ENCODE measurements around the gene MYLK. TPM values are rescaled to one million over a fixed set of nuclear protein-coding genes. Genes with fewer than 3 reads are reported as not detected.

MYLK gene
- total and polyA plus RNA-seq, 2 donors (not counting 1 experiment from before 2014, with no cell fraction given), result 0.51 TPM; not detected in 1

- intact Hi-C loops (cut with micrococcal nuclease), result no loop called here
- H3K27me3 Mint-ChIP-seq, result no peaks in the 10 kb centered on the region
- TF ChIP-seq CTCF (IDR thresholded peaks at IDR 0.05) (no peak), EZH2 (IDR thresholded peaks at IDR 0.05; ENCODE audit: borderline replicate concordance, insufficient read depth, low read depth, low read length, poor library complexity, severe bottlenecking) (no peak)
- DNase-seq (no peak), ATAC-seq (ENCODE audit: low read depth) (no peak)
- no peaks in the 10 kb centered on the region for H3K9me3 Mint-ChIP-seq (ENCODE audit: insufficient read depth)
- no peak overlapping the region for H3K4me3 Mint-ChIP-seq
- Histone ChIP-seq H3K9ac (ENCODE audit: low read length) (no peak overlapping the region), H3K27ac (ENCODE audit: low read length in 2 of 2) (no peak overlapping the region), H3K4me2 (replicated peaks; ENCODE audit: low read depth, low read length, poor library complexity, severe bottlenecking) (no peak overlapping the region), H3K27me3 (replicated peaks in 1 of 4; ENCODE audit: control extremely low read depth in 1 of 4, control insufficient read depth in 3 of 4, insufficient read depth in 4 of 4, low read length in 3 of 4) (peaks cover 0 to 3% (median 0%) of the 10 kb centered on the region in 4 experiments), H3K9me3 (ENCODE audit: control extremely low read depth in 1 of 3, control insufficient read depth in 2 of 3, insufficient read depth in 1 of 3, low read length in 2 of 3) (no peaks in the 10 kb centered on the region), H3K4me3 (ENCODE audit: control extremely low read depth in 1 of 5, extremely low read depth in 1 of 5, insufficient read depth in 1 of 5, low read depth in 2 of 5, low read length in 4 of 5) (no peak overlapping the region), H3K79me2 (ENCODE audit: control insufficient read depth, insufficient read depth, low read length) (no peaks in the 10 kb centered on the region), H3K4me1 (ENCODE audit: control insufficient read depth in 2 of 2, insufficient read depth in 2 of 2, low read length in 2 of 2) (no peaks in the 10 kb centered on the region), H2AFZ (ENCODE audit: insufficient read depth, low read depth, low read length, poor library complexity, severe bottlenecking) (no peak overlapping the region), H3K36me3 (replicated peaks in 1 of 2; ENCODE audit: control extremely low read depth in 1 of 2, control insufficient read depth in 1 of 2, extremely low read depth in 1 of 2, insufficient read depth in 2 of 2, low read length in 1 of 2) (no peaks in the 10 kb centered on the region), H4K20me1 (ENCODE audit: control insufficient read depth, insufficient read depth, low read length, poor library complexity, severe bottlenecking) (no peaks in the 10 kb centered on the region)
- no peaks in the 10 kb centered on the region for H3K4me1 Mint-ChIP-seq
- ChIA-PET CTCF (interaction anchor here (1.5 to 1.9 kb wide), 2 partner anchors 11 to 13 kb away, joined by 4 to 7 read pairs; no protein-coding TSS in a partner anchor), POLR2A (no interaction called here)
- 83% methylated on average over 10 of the region's 14 CpGs for WGBS (ENCODE audit: insufficient coverage)
- H3K27ac Mint-ChIP-seq, result no peak overlapping the region
These were observed 245.0 kb downstream of the MYLK start for GRCh38 chr3:123638936-123639689.

GRCh38 chr3:123637841-123638240 lies 246.3 kb downstream of the MYLK start:
- Histone ChIP-seq H3K27me3 (replicated peaks in 1 of 4; ENCODE audit: control extremely low read depth in 1 of 4, control insufficient read depth in 3 of 4, insufficient read depth in 4 of 4, low read length in 3 of 4) (peaks cover 0 to 3% (median 0%) of the 10 kb centered on the region in 4 experiments), H3K79me2 (ENCODE audit: control insufficient read depth, insufficient read depth, low read length) (no peaks in the 10 kb centered on the region), H3K27ac (ENCODE audit: low read length in 2 of 2) (no peak overlapping the region), H2AFZ (ENCODE audit: insufficient read depth, low read depth, low read length, poor library complexity, severe bottlenecking) (no peak overlapping the region), H3K4me1 (ENCODE audit: control insufficient read depth in 2 of 2, insufficient read depth in 2 of 2, low read length in 2 of 2) (no peaks in the 10 kb centered on the region), H4K20me1 (ENCODE audit: control insufficient read depth, insufficient read depth, low read length, poor library complexity, severe bottlenecking) (no peaks in the 10 kb centered on the region), H3K36me3 (replicated peaks in 1 of 2; ENCODE audit: control extremely low read depth in 1 of 2, control insufficient read depth in 1 of 2, extremely low read depth in 1 of 2, insufficient read depth in 2 of 2, low read length in 1 of 2) (peaks cover 0 to 2% of the 10 kb centered on the region in 2 experiments), H3K4me3 (ENCODE audit: control extremely low read depth in 1 of 5, extremely low read depth in 1 of 5, insufficient read depth in 1 of 5, low read depth in 2 of 5, low read length in 4 of 5) (no peak overlapping the region), H3K9ac (ENCODE audit: low read length) (no peak overlapping the region), H3K9me3 (ENCODE audit: control extremely low read depth in 1 of 3, control insufficient read depth in 2 of 3, insufficient read depth in 1 of 3, low read length in 2 of 3) (no peaks in the 10 kb centered on the region), H3K4me2 (replicated peaks; ENCODE audit: low read depth, low read length, poor library complexity, severe bottlenecking) (no peak overlapping the region)
- Mint-ChIP-seq H3K9me3 (ENCODE audit: insufficient read depth) (no peaks in the 10 kb centered on the region), H3K27ac (no peak overlapping the region), H3K27me3 (no peaks in the 10 kb centered on the region), H3K4me1 (no peaks in the 10 kb centered on the region), H3K4me3 (no peak overlapping the region)
- WGBS (ENCODE audit: insufficient coverage), result 100% methylated on average over 5 of the region's 5 CpGs
- POLR2A ChIA-PET, result no interaction called here
- TF ChIP-seq CTCF (IDR thresholded peaks at IDR 0.05), result no peak
- TF ChIP-seq EZH2 (IDR thresholded peaks at IDR 0.05; ENCODE audit: borderline replicate concordance, insufficient read depth, low read depth, low read length, poor library complexity, severe bottlenecking), result no peak
- no peak for DNase-seq
- CTCF ChIA-PET, result no interaction called here
- ATAC-seq (ENCODE audit: low read depth), result no peak
- intact Hi-C loops (cut with micrococcal nuclease), result no loop called here

Measured in B cell (primary cell).